Stimulated activated CD8-positive, alpha-beta memory T cell treated with anti-CD3 and anti-CD28 coated beads, Interleukin-15, amount 100 ng/mL, for 24 hours (primary cell): ENCODE measurements around the gene PTPRD.

Source experiments
- DNase-seq: peaks from one replicate; pipeline ENCODE4 v3.0.0-alpha.2; 2020; ENCODE audit warnings: low read depth

The PTPRD gene

GRCh38 chr9:8680157-8680556 is 1932.6 kb downstream of the PTPRD start:
- no peak for DNase-seq

GRCh38 chr9:8679371-8679822 is 1933.4 kb downstream of the PTPRD start:
- no peak for DNase-seq

GRCh38 chr9:8677741-8678140 is 1935.1 kb downstream of the PTPRD start:
- DNase-seq: no peak

GRCh38 chr9:8674536-8674935 is 1938.3 kb downstream of the PTPRD start:
- DNase-seq: no peak

GRCh38 chr9:8673830-8674229 is 1939.0 kb downstream of the PTPRD start:
- no peak for DNase-seq

GRCh38 chr9:8670751-8671150 is 1942.1 kb downstream of the PTPRD start:
- no peak for DNase-seq

GRCh38 chr9:8668751-8669150 is 1944.1 kb downstream of the PTPRD start:
- no peak for DNase-seq

GRCh38 chr9:8668231-8668630 is 1944.6 kb downstream of the PTPRD start:
- no peak for DNase-seq

GRCh38 chr9:8666060-8666459 is 1946.7 kb downstream of the PTPRD start:
- DNase-seq: no peak

GRCh38 chr9:8660383-8660782 is 1952.4 kb downstream of the PTPRD start:
- no peak for DNase-seq

GRCh38 chr9:8659108-8659507 is 1953.7 kb downstream of the PTPRD start:
- no peak for DNase-seq

GRCh38 chr9:8655071-8655470 is 1957.7 kb downstream of the PTPRD start:
- no peak for DNase-seq

GRCh38 chr9:8653855-8654254 is 1958.9 kb downstream of the PTPRD start:
- no peak for DNase-seq

GRCh38 chr9:8653111-8653510 is 1959.7 kb downstream of the PTPRD start:
- DNase-seq: no peak

- DNase-seq: no peak
Observed at GRCh38 chr9:8652255-8652654, 1960.5 kb downstream of the PTPRD start.

- no peak for DNase-seq
Observed at GRCh38 chr9:8651846-8652215, 1961.0 kb downstream of the PTPRD start.

GRCh38 chr9:8651070-8651845 is 1961.5 kb downstream of the PTPRD start:
- no peak for DNase-seq

GRCh38 chr9:8649807-8650206 is 1963.0 kb downstream of the PTPRD start:
- DNase-seq: no peak

GRCh38 chr9:8649160-8649559 is 1963.6 kb downstream of the PTPRD start:
- no peak for DNase-seq

GRCh38 chr9:8648271-8648845 is 1964.4 kb downstream of the PTPRD start:
- DNase-seq: no peak

GRCh38 chr9:8647824-8648223 is 1965.0 kb downstream of the PTPRD start:
- DNase-seq: no peak

- DNase-seq: no peak
Observed at GRCh38 chr9:8644571-8644970, 1968.2 kb downstream of the PTPRD start.

- no peak for DNase-seq
Observed at GRCh38 chr9:8643896-8644295, 1968.9 kb downstream of the PTPRD start.

- no peak for DNase-seq
Observed at GRCh38 chr9:8643464-8643863, 1969.3 kb downstream of the PTPRD start.
